GM18498 (cell line): ENCODE data around the gene ZNF674.
"Not testable (repeated sequence)": the region's sequence is repeated elsewhere in the genome, so short reads cannot be mapped to it uniquely, and the experiment has no call there.

Experiments
- ATAC-seq: cut with Tn5 transposase; IDR thresholded peaks from one replicate; pipeline ENCODE4 v1.9.1; 2021; ENCODE audit warnings: mild to moderate bottlenecking, moderate library complexity; ENCODE audit not compliant: unreplicated experiment

ZNF674 gene

GRCh38 chrX:46478634-46479033, 66.6 kb downstream of the ZNF674 start:
- ATAC-seq: not testable (repeated sequence)

GRCh38 chrX:46477435-46477834, 67.8 kb downstream of the ZNF674 start:
- ATAC-seq: no peak

- ATAC-seq: no peak
Measured at GRCh38 chrX:46465203-46465602, 80.0 kb downstream of the ZNF674 start.

GRCh38 chrX:46463682-46464081, 81.5 kb downstream of the ZNF674 start:
- ATAC-seq: no peak

- peak; percentile 97 for ATAC-seq
Measured at GRCh38 chrX:46461660-46462191, 83.5 kb downstream of the ZNF674 start.

- ATAC-seq: not testable (repeated sequence)
Measured at GRCh38 chrX:46460801-46461659, 84.2 kb downstream of the ZNF674 start.

DNA sequence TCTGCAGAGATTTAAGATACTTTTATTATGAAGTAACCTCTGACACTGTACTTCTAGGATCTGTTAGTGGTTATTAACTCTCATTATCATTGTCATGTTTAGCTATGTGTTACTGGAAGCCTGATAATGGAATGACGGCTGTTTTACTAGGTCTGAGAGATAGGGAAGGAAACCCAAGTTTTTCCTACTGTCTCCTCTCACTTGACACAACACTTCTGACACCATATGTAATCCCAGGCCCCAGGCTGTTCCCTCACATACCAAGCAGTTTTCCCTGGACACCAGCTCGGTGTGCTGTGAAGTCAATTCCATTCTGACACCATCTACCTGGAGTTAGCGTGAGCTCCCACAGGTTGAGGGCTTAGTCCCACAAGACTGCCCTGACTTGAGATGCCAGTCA, 85.6 kb downstream of the ZNF674 start:
- ATAC-seq: no peak

GRCh38 chrX:46456125-46456922, 88.9 kb downstream of the ZNF674 start:
- no peak for ATAC-seq
